ENCODE data around the gene ZNF554. TPM values are rescaled to one million over a fixed set of nuclear protein-coding genes. Genes with fewer than 3 reads are reported as not detected.

ZNF554 gene
- total and polyA plus RNA-seq, 2 donors (not counting 3 experiments of a cell fraction or from before 2014, with no cell fraction given), result 1.2 to 1.6 TPM

- ChIA-PET CTCF (no interaction called here), POLR2A (no interaction called here)
- Histone ChIP-seq H3K27me3 (ENCODE audit: control insufficient read depth in 2 of 2, insufficient read depth in 2 of 2, low read length in 2 of 2) (no peaks in the 10 kb centered on the region), H3K9ac (replicated peaks; ENCODE audit: extremely low read depth, insufficient read depth, low read length) (no peak overlapping the region), H3K4me3 (replicated peaks in 1 of 3; ENCODE audit: insufficient read depth in 1 of 3, low read depth in 1 of 3, low read length in 3 of 3) (no peak overlapping the region), H3K27ac (ENCODE audit: insufficient read depth, low read depth, low read length) (no peak overlapping the region), H4K20me1 (replicated peaks; ENCODE audit: control insufficient read depth, extremely low read depth, insufficient read depth, low read length) (no peaks in the 10 kb centered on the region), H3K79me2 (ENCODE audit: control insufficient read depth, insufficient read depth, low read length) (peaks cover 87% of the 10 kb centered on the region), H3K4me1 (ENCODE audit: control insufficient read depth, extremely low read depth, insufficient read depth, low read length) (no peaks in the 10 kb centered on the region), H3K4me2 (ENCODE audit: insufficient read depth, low read length) (no peak overlapping the region), H2AFZ (ENCODE audit: low read depth, low read length) (no peak overlapping the region), H3K9me1 (replicated peaks; ENCODE audit: control insufficient read depth, extremely low read depth, insufficient read depth, low read length) (no peaks in the 10 kb centered on the region), H3K36me3 (ENCODE audit: control insufficient read depth in 2 of 2, extremely low read depth in 1 of 2, insufficient read depth in 2 of 2, low read length in 2 of 2) (peaks cover 0 to 3% of the 10 kb centered on the region in 2 experiments), H3K9me3 (replicated peaks; ENCODE audit: control insufficient read depth, insufficient read depth, low read length) (no peaks in the 10 kb centered on the region)
- FAIRE-seq (no peak), DNase-seq (ENCODE audit: low read depth, low spot score) (no peak)
- dilution Hi-C loops (cut with MboI; ENCODE audit: extremely low pct_ligation_motif_present, low sequenced_read_pairs), result no loop called here
- TF ChIP-seq GATA2 (IDR thresholded peaks at IDR 0.05; ENCODE audit: insufficient read depth, insufficient read length, low read depth, low read length) (no peak), POLR2A (IDR thresholded peaks at IDR 0.05; ENCODE audit: low read depth, low read length) (no peak), JUN (IDR thresholded peaks at IDR 0.05; ENCODE audit: borderline replicate concordance, insufficient read depth, insufficient read length, low read depth) (no peak), MYC (IDR thresholded peaks at IDR 0.05; ENCODE audit: low read depth, low read length) (no peak), EZH2 (IDR thresholded peaks at IDR 0.05; ENCODE audit: borderline replicate concordance, low read depth, low read length, severe bottlenecking) (no peak), MAX (IDR thresholded peaks at IDR 0.05; ENCODE audit: insufficient read depth, insufficient read length) (no peak), FOS (IDR thresholded peaks at IDR 0.05; ENCODE audit: borderline replicate concordance, insufficient read depth, low read length) (no peak), POLR2AphosphoS5 (IDR thresholded peaks at IDR 0.05; ENCODE audit: insufficient read depth, low read depth, low read length) (no peak)
- intact Hi-C loops (cut with micrococcal nuclease), result no loop called here
- no TSS peak for BruUV-seq (replicated peaks)
Measured at GRCh38 chr19:2774083-2774679, 45.5 kb upstream of the ZNF554 start.

All from endothelial cell of umbilical vein (primary cell).